Measurements from ENCODE around the gene RNF144B. TPM values are rescaled to one million over a fixed set of nuclear protein-coding genes. Genes with fewer than 3 reads are reported as not detected.
A peak's percentile ranks its signal among the peaks of the same experiment; 100 is the strongest.

The RNF144B gene
- total and polyA plus RNA-seq, 2 experiments from 2014 or later = 0.48 to 1.1 TPM

DNA sequence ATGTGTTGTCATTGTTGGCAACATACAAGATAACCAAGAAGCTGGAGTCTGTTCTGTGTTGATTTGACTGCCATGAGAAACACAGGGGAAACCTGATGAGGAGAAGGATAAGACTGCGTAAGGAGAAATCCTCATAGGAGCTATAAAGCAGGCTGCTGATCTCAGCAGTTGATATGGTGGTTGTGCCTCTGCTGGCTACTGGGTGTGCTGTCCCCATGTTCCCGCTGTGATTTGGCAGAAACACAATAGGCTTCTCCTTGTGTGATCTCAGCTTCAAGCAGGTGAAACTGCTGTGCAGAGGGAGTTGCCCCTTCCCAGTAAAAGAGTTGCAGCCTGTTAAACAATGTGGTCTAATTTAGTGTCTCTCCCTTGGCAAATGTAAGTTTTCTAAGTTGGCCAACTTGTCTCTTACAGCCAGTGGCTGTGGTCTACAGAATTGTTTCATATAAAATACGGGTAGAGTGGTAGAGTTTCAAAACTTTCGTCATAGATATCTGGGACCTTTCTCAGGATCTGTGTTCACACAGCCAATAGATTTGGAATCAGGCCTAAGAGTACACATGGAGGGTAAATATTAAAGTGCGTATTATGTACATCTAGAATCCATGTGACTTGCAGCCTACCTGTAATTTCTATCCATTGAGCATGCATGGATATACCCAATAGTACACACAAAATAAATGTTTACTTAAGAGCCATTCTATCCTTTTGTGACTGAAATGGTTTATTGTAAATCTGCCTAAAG lies 78.4 kb downstream of the RNF144B start:
- Histone ChIP-seq H3K36me3 (no peaks in the 10 kb centered on the region), H3K27me3 (no peaks in the 10 kb centered on the region), H3K4me1 (ENCODE audit: low read depth) (peaks cover 9% of the 10 kb centered on the region), H3K9me3 (ENCODE audit: low read depth) (no peaks in the 10 kb centered on the region), H3K4me3 (no peak overlapping the region), H3K27ac (no peak overlapping the region)
- no peak for DNase-seq (ENCODE audit: low read depth in 1 of 2, low spot score in 1 of 2)
- TF ChIP-seq, protein P1, sequence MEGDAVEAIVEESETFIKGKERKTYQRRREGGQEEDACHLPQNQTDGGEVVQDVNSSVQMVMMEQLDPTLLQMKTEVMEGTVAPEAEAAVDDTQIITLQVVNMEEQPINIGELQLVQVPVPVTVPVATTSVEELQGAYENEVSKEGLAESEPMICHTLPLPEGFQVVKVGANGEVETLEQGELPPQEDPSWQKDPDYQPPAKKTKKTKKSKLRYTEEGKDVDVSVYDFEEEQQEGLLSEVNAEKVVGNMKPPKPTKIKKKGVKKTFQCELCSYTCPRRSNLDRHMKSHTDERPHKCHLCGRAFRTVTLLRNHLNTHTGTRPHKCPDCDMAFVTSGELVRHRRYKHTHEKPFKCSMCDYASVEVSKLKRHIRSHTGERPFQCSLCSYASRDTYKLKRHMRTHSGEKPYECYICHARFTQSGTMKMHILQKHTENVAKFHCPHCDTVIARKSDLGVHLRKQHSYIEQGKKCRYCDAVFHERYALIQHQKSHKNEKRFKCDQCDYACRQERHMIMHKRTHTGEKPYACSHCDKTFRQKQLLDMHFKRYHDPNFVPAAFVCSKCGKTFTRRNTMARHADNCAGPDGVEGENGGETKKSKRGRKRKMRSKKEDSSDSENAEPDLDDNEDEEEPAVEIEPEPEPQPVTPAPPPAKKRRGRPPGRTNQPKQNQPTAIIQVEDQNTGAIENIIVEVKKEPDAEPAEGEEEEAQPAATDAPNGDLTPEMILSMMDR (IDR thresholded peaks at IDR 0.05; ENCODE audit: low read depth, low read length) = no peak

GRCh38 chr6:18467741-18468502 lies 80.8 kb downstream of the RNF144B start:
- no peaks in the 10 kb centered on the region for H3K27me3 ChIP-seq
- TF ChIP-seq, protein P1 (IDR thresholded peaks at IDR 0.05; ENCODE audit: low read depth, low read length) = no peak
- DNase-seq (ENCODE audit: low read depth in 1 of 2, low spot score in 1 of 2) = no peak
- peaks cover 9% of the 10 kb centered on the region for H3K4me1 ChIP-seq (ENCODE audit: low read depth)
- no peaks in the 10 kb centered on the region for H3K36me3 ChIP-seq
- H3K27ac ChIP-seq = peak overlapping the region; percentile 66
- no peaks in the 10 kb centered on the region for H3K9me3 ChIP-seq (ENCODE audit: low read depth)
- H3K4me3 ChIP-seq = no peak overlapping the region

GRCh38 chr6:18468503-18468843 lies 81.3 kb downstream of the RNF144B start:
- Histone ChIP-seq H3K4me1 (ENCODE audit: low read depth) (peaks cover 9% of the 10 kb centered on the region), H3K36me3 (no peaks in the 10 kb centered on the region), H3K4me3 (no peak overlapping the region), H3K9me3 (ENCODE audit: low read depth) (no peaks in the 10 kb centered on the region), H3K27me3 (no peaks in the 10 kb centered on the region), H3K27ac (peak overlapping the region; percentile 66)
- TF ChIP-seq, protein P1 (IDR thresholded peaks at IDR 0.05; ENCODE audit: low read depth, low read length) = no peak
- DNase-seq (ENCODE audit: low read depth in 1 of 2, low spot score in 1 of 2) = no peak

GRCh38 chr6:18469536-18469935 lies 82.4 kb downstream of the RNF144B start:
- H3K27ac ChIP-seq = no peak overlapping the region
- no peaks in the 10 kb centered on the region for H3K9me3 ChIP-seq (ENCODE audit: low read depth)

GRCh38 chr6:18471232-18471964 lies 84.2 kb downstream of the RNF144B start:
- no peaks in the 10 kb centered on the region for H3K9me3 ChIP-seq (ENCODE audit: low read depth)
- no peak for DNase-seq (ENCODE audit: low read depth in 1 of 2, low spot score in 1 of 2)
- H3K36me3 ChIP-seq = no peaks in the 10 kb centered on the region
- no peak overlapping the region for H3K27ac ChIP-seq
- TF ChIP-seq, protein P1 (IDR thresholded peaks at IDR 0.05; ENCODE audit: low read depth, low read length) = no peak
- no peak overlapping the region for H3K4me3 ChIP-seq
- no peaks in the 10 kb centered on the region for H3K27me3 ChIP-seq
- peaks cover 9% of the 10 kb centered on the region for H3K4me1 ChIP-seq (ENCODE audit: low read depth)

More at GRCh38 chr6:18469536-18469935, 82.4 kb downstream of the RNF144B start:
- DNase-seq (ENCODE audit: low read depth in 1 of 2, low spot score in 1 of 2) = no peak
- Histone ChIP-seq H3K36me3 (no peaks in the 10 kb centered on the region), H3K4me1 (ENCODE audit: low read depth) (peaks cover 9% of the 10 kb centered on the region), H3K4me3 (no peak overlapping the region), H3K27me3 (no peaks in the 10 kb centered on the region)
- TF ChIP-seq, protein P1 (IDR thresholded peaks at IDR 0.05; ENCODE audit: low read depth, low read length) = no peak

Measured in cardiac muscle cell (in vitro differentiated cells and primary cell).